ENCODE results near the gene NOS1AP. TPM values are rescaled to one million over a fixed set of nuclear protein-coding genes. Genes with fewer than 3 reads are reported as not detected.
"Not testable (repeated sequence)": the region's sequence is repeated elsewhere in the genome, so short reads cannot be mapped to it uniquely, and the experiment has no call there.

NOS1AP gene
- total RNA-seq, 1 experiment from 2014 or later = not detected

DNA sequence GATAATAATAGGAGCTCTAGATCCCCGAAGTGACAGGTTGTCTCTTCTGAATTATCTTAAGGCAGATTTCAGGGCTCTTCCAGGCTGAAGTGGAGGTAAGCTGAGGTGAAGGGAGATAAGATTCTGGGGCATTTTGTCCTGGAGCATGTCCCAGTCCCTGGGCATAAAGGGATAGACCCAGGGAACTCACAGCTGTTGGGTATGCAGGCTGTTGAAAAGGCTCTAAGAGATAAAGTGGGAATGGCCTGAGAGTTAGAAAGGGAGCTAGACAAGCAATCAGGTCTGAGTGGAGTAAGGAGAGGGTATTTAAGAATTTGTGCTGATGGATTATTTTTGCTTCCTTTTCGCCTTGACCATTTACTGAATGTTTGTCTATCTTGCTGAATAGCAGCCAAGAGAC is 123.7 kb downstream of the NOS1AP start:
- Histone ChIP-seq H3K9me3 (replicated peaks) (no peaks in the 10 kb centered on the region), H3K27me3 (replicated peaks) (0 out of 2 replicates have a peak, but pooled peaks cover 8% of the 10 kb centered on the region), H3K36me3 (no peaks in the 10 kb centered on the region), H3K4me3 (no peak overlapping the region), H3K27ac (no peak overlapping the region), H3K4me1 (replicated peaks) (no peaks in the 10 kb centered on the region)
- no peak for DNase-seq (ENCODE audit: low read depth in 1 of 2, low spot score in 2 of 2)

DNA sequence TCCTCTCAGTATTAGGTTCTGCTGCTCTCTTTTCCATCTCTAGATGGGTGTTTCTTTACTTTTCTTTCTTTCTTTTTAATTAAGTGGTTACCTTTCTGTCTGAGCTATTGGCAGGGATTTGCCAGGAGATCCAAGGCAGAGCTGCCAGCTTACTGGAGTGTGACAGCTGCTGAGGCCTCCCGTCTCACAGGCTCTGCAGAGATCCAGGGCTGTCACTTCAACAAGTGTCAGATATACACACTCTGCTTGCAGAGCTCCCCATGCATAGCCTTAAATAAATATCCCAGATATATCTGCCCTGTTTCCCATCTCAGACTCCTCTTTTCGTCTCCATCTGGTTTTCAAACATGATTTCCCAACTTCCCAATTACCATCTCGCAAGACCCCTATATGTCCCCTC is 124.3 kb downstream of the NOS1AP start:
- Histone ChIP-seq H3K4me1 (replicated peaks) (no peaks in the 10 kb centered on the region), H3K36me3 (no peaks in the 10 kb centered on the region), H3K4me3 (no peak overlapping the region), H3K9me3 (replicated peaks) (no peaks in the 10 kb centered on the region), H3K27ac (no peak overlapping the region), H3K27me3 (replicated peaks) (0 out of 2 replicates have a peak, but pooled peaks cover 8% of the 10 kb centered on the region)
- no peak for DNase-seq (ENCODE audit: low read depth in 1 of 2, low spot score in 2 of 2)

DNA sequence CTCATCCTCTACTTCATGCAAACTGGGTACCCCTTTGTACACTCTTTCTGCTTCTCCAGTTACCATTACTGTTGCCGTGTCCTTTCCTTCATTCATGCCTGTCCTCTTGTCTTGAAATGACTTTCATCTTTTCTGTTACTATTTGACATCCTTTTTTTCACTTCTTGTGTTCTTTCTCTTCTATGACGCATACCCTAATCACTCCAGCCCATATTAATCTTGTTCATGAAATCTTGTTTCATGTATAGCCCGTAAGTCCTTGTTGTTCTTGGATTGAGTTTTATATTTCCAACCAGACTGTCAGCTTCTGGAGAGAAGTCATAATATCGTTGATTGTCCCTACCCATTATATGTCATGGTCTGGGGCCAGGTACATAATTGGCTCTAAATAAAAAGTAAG is 126.1 kb downstream of the NOS1AP start:
- no peak for DNase-seq (ENCODE audit: low read depth in 1 of 2, low spot score in 2 of 2)
- no peaks in the 10 kb centered on the region for H3K36me3 ChIP-seq
- no peak overlapping the region for H3K4me3 ChIP-seq
- 0 out of 2 replicates have a peak, but pooled peaks cover 8% of the 10 kb centered on the region for H3K27me3 ChIP-seq (replicated peaks)
- H3K4me1 ChIP-seq (replicated peaks) = no peaks in the 10 kb centered on the region
- no peaks in the 10 kb centered on the region for H3K9me3 ChIP-seq (replicated peaks)
- H3K27ac ChIP-seq = no peak overlapping the region

DNA sequence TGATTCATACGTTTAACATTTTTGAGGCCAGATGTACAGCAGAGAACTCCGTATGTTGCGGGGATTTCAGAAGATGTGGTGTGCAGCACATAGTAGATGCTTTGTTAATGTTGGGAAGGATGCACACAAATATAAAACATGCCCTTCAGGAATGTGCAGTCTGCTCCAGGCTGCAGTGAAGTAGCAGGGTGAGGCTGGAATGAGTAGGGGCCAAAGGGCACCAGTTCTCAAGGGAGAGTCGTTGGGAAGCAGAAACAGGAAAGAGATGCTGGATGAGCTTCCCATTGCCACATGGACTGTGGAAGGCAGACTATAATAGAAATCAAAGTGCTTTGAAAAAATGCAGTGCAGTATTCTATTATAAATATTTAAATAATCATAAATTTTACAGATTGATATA is 126.9 kb downstream of the NOS1AP start:
- Histone ChIP-seq H3K9me3 (replicated peaks) (no peaks in the 10 kb centered on the region), H3K4me3 (no peak overlapping the region), H3K27me3 (replicated peaks) (0 out of 2 replicates have a peak, but pooled peaks cover 8% of the 10 kb centered on the region), H3K4me1 (replicated peaks) (no peaks in the 10 kb centered on the region), H3K36me3 (no peaks in the 10 kb centered on the region), H3K27ac (no peak overlapping the region)
- no peak for DNase-seq (ENCODE audit: low read depth in 1 of 2, low spot score in 2 of 2)

DNA sequence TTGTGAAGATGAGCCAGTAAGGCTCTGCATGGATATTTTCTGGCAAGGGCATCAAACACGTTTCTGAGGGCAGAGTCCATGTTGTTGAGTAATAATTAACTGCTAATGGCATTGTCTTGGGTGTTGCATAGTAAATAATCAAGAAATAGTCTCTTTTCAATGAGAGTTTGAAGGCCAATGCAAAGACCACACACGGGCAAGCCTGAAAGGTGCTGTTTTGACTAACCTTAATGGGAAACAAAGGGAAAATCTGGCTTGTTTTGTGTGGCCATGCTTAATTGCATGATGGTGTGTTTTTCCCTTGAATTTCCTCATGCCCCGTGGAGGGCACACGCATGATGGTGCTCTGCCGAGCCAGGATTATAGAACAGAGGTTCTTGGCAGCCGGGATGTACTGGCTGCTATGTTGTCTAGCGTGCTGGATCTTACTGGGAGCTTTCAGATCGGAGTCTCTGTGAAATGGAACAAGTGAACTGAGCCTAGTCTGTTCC is 127.6 kb downstream of the NOS1AP start:
- Histone ChIP-seq H3K9me3 (replicated peaks) (no peaks in the 10 kb centered on the region), H3K4me1 (replicated peaks) (no peaks in the 10 kb centered on the region), H3K4me3 (no peak overlapping the region), H3K36me3 (no peaks in the 10 kb centered on the region), H3K27me3 (replicated peaks) (0 out of 2 replicates have a peak, but pooled peaks cover 8% of the 10 kb centered on the region), H3K27ac (no peak overlapping the region)
- no peak for DNase-seq (ENCODE audit: low read depth in 1 of 2, low spot score in 2 of 2)

DNA sequence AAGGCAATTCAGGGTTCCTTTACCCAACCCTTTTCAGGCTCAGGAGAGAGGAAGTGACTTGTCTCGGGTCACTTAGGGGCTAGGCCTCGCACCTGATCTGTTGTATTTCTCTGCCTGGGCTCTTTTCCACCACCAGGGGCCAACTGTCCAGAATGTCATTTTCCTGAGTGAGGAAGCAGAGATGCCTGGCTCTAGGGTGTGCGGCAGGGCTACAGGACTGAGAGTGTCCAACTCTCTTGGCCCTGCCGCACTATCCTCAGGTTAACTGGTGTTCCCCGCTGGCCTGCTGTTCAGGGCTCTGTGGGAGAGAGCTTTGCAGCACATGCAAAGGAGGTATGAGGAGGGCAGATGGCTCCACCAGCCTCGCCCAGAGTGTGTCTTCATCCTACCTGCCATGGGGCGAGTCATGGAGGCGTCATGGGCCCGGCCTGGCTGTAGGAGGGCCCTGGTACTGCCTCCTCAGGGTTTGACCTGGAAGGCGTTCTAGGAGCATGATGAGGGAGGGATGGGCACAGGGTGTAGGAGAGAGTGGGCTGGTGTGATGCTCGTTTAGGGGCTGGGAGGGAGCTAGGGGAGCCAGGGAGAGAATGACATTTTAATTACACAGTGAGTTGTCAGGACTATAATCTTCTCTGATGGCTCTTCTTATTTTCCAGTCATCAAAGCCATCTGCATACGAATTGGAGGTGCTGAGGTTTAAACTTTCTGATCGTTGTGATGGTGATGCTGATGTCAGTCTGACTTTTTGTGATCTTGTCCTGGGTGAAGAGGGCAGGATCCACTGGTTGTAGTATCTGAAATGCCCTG is 128.3 kb downstream of the NOS1AP start:
- Histone ChIP-seq H3K36me3 (no peaks in the 10 kb centered on the region), H3K4me1 (replicated peaks) (no peaks in the 10 kb centered on the region), H3K9me3 (replicated peaks) (no peaks in the 10 kb centered on the region), H3K4me3 (no peak overlapping the region), H3K27ac (no peak overlapping the region), H3K27me3 (replicated peaks) (0 out of 2 replicates have a peak, but pooled peaks cover 8% of the 10 kb centered on the region)
- DNase-seq (ENCODE audit: low read depth in 1 of 2, low spot score in 2 of 2) = no peak

DNA sequence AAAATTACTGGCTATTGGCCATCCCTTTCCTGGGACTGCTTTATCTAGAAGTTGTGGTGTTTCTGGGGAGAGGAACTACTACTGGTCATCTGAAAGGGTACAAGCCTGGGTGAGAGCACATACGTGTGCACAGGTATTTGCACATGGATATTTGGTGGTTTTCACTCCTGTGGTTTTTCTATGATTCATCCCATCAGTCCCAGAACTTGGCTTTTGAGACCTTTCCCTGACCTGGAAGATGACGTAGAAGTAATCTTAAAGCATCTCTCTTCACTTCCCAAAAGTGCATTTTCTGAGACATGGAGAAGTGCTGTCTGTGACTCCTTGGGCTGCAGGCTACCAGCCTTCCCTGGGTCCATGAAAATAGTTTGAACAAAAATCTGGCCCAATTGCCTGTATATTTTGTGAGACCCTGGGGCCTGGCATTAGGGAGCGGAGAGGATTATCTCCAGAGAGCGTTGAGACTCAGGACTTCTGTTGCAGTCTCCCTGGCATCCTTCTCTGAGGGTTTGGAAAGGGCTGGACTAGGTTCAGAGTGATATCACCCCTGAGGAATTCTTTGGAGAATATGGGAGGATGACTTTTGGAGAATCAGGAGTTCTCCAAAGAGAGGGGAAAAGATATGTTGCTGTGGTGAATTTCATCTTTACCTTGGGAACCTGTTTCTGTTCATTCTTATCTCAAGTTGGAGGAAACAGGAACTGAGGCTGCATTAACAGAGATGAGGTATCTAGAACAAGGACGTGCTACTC is 130.8 kb downstream of the NOS1AP start:
- DNase-seq (ENCODE audit: low read depth in 1 of 2, low spot score in 2 of 2) = no peak
- Histone ChIP-seq H3K9me3 (replicated peaks) (no peaks in the 10 kb centered on the region), H3K27ac (no peak overlapping the region), H3K4me1 (replicated peaks) (no peaks in the 10 kb centered on the region), H3K36me3 (no peaks in the 10 kb centered on the region), H3K4me3 (no peak overlapping the region), H3K27me3 (replicated peaks) (0 out of 2 replicates have a peak, but pooled peaks cover 12% of the 10 kb centered on the region)

DNA sequence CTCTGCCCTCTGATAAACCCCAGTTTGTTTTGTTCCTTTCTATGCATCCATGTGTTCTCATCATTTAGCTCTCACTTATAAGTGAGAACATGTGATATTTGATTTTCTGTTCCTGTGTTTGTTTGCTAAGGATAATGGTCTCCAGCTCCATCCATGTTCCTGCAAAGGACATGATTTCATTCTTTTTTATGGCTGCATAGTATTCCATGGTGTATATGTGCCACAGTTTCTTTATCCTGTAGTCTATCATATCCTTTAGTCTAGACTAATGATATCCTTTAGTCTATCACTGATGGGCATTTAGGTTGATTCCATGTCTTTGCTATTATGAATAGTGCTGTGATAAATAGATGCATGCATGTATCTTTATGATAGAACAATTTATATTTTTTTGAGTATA is 131.6 kb downstream of the NOS1AP start:
- not testable (repeated sequence) for H3K27me3 ChIP-seq (replicated peaks); H3K27ac ChIP-seq; H3K4me3 ChIP-seq; DNase-seq (ENCODE audit: low read depth in 1 of 2, low spot score in 2 of 2); H3K4me1 ChIP-seq (replicated peaks); H3K36me3 ChIP-seq; H3K9me3 ChIP-seq (replicated peaks)

DNA sequence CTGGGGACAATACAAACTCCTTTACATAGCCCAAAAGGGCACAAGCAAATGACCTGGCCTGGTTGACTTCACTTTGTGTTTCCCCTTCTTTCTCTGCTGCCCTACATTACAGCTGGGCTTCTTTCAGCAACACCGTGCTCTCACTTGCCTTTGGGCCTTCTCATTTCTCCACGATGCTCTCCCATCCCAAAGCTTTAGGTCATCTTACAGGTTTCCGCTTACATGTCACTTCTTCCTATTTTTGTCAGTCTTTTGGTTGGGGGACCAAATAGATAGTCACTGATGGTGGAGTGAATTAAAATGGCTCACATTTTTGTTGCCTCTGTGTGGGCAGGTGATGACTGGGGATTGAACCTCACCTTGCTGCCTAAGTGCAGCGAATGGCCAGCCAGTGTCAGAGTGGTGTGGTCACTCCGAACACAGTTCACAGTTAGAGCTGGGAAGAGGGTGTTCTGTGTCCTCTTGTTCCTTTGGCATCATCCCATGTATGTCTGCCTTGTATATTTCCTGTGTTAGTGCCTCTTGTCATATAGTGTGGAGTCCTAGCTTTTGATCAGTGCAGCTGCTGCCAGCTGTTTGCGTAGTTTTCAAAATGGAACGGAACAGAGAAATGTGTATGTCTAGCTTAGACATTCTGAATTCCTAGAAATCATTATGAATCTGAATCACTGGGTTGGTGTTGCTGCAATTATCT is 134.8 kb downstream of the NOS1AP start:
- Histone ChIP-seq H3K4me3 (no peak overlapping the region), H3K27ac (no peak overlapping the region), H3K36me3 (no peaks in the 10 kb centered on the region), H3K9me3 (replicated peaks) (no peaks in the 10 kb centered on the region), H3K27me3 (replicated peaks) (peaks cover 8% of the 10 kb centered on the region; the same call in 1 of the 2 replicates), H3K4me1 (replicated peaks) (no peaks in the 10 kb centered on the region)
- no peak for DNase-seq (ENCODE audit: low read depth in 1 of 2, low spot score in 2 of 2)

DNA sequence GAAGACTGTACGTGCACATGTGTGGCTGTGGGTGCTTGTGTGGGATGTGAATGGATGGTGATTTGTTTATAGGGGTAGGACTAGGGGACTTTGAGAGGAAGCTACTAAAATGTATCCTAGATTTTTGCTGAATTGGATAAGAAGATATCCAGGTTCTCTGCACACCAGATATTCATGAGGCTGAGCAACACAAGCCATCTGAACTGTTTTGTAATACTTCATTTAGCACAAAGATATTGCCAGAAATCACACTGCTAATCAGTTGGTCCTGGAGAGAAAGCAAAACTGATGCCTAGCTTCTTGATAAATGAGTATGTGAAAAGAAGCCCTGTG is 135.3 kb downstream of the NOS1AP start:
- Histone ChIP-seq H3K4me1 (replicated peaks) (no peaks in the 10 kb centered on the region), H3K9me3 (replicated peaks) (no peaks in the 10 kb centered on the region), H3K36me3 (no peaks in the 10 kb centered on the region), H3K27ac (no peak overlapping the region), H3K4me3 (no peak overlapping the region), H3K27me3 (replicated peaks) (peaks cover 8% of the 10 kb centered on the region; the same call in 1 of the 2 replicates)
- no peak for DNase-seq (ENCODE audit: low read depth in 1 of 2, low spot score in 2 of 2)

DNA sequence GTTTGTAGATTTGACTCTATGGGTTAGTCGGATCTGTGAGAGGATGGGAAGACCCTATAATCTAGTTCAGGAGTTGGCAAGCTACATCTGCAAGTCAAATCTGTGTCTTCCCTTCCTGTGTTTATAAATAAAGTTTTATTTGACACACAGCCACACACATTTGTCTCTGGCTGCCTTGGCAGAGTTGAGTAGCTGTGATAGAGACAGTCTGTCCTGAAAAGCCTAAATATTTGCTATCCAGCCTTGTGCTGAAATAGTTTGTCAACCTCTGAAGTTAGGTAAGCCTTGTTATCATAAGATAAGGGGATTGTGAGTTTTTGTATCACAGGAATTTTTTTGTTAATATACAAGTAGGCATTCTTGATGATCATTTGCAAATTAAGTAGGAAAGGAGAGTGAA is 136.8 kb downstream of the NOS1AP start:
- Histone ChIP-seq H3K27ac (no peak overlapping the region), H3K4me3 (no peak overlapping the region), H3K36me3 (no peaks in the 10 kb centered on the region), H3K27me3 (replicated peaks) (peaks cover 11% of the 10 kb centered on the region; the same call in 1 of the 2 replicates), H3K9me3 (replicated peaks) (no peaks in the 10 kb centered on the region), H3K4me1 (replicated peaks) (no peaks in the 10 kb centered on the region)
- no peak for DNase-seq (ENCODE audit: low read depth in 1 of 2, low spot score in 2 of 2)

DNA sequence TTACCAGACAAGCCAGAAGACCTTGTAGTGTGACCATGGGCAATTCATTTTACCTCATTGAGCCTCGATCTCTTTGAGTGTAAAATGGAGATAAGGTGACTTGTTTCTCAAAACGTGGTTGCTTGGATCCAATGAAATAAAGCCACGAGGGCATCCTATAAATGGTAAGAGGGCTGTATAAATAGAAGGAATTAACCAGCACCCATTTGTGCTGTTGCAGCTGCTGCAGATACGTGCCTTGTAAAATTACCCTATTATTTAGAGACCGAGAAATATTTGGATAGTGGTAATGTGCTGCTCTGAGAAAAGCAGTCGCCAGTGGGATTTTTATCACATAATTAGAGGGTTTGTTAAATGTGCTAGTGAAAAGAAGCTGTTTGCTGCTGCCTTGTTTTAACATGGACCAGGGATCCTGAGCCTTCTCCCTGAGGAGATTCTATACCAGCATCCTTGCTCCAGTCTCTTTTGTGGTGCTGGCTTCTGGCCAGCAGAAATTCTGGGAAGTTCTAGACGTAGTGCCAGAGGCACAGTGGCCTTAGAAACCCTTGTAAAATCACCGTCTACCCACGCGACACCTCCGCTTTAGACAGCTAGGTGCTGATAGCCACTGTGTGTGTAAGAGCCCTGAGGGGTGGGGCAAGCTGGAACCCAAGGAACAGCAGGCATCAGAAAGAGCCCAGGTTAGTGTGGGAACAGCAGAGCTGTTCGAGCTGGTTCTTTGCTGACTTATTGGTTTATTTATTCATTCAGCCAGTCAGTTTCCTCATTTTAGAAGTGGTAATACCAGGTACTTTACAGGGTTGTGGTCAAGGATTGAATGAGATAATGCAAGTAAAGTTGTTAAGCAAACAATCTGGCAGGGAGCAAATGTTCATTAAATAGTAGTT is 137.5 kb downstream of the NOS1AP start:
- H3K27ac ChIP-seq = no peak overlapping the region
- no peak for DNase-seq (ENCODE audit: low read depth in 1 of 2, low spot score in 2 of 2)

DNA sequence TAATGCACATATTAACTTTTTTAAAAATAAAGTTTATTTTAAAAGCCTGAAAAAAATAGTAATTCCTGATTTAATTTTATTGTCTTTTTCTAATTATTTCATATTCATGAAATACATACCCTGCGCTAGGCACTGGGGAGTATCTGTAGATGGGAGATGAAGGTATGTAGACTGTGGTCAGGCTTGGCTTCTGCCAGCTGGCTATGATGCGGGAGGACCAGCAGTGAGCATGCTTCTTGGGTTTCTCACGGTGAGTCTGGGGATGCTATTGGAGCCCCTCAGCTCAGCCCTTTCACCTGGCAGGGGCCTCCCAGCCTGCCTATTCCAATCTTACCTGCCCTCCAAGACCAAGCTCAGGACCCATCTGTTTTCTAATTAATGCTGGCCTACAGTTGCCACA is 138.4 kb downstream of the NOS1AP start:
- Histone ChIP-seq H3K36me3 (no peaks in the 10 kb centered on the region), H3K4me1 (replicated peaks) (no peaks in the 10 kb centered on the region), H3K4me3 (no peak overlapping the region), H3K27ac (no peak overlapping the region), H3K9me3 (replicated peaks) (no peaks in the 10 kb centered on the region), H3K27me3 (replicated peaks) (peaks cover 11% of the 10 kb centered on the region; the same call in 1 of the 2 replicates)
- DNase-seq (ENCODE audit: low read depth in 1 of 2, low spot score in 2 of 2) = no peak

More for the DNA sequence above, 137.5 kb downstream of the NOS1AP start:
- no peak overlapping the region for H3K4me3 ChIP-seq
- H3K4me1 ChIP-seq (replicated peaks) = no peaks in the 10 kb centered on the region
- no peaks in the 10 kb centered on the region for H3K9me3 ChIP-seq (replicated peaks)
- no peaks in the 10 kb centered on the region for H3K36me3 ChIP-seq
- peaks cover 11% of the 10 kb centered on the region; the same call in 1 of the 2 replicates for H3K27me3 ChIP-seq (replicated peaks)

Data from SJSA1 (cell line).